AG09309 (cell line): ENCODE measurements around the gene RECQL5.
A peak's percentile ranks its signal among the peaks of the same experiment; 100 is the strongest.
"Not testable (repeated sequence)": the region's sequence is repeated elsewhere in the genome, so short reads cannot be mapped to it uniquely, and the experiment has no call there.

Experiments used
- DNase-seq: peaks from one replicate; pipeline ENCODE4 v3.0.0-alpha.2; 2010; ENCODE audit warnings: low read depth
- H3K4me3 ChIP-seq: 2 replicates; pipeline ENCODE4 v1.5.1; 2011; ENCODE audit warnings: mild to moderate bottlenecking, low read depth, low read length, moderate library complexity; ENCODE audit not compliant: control insufficient read depth
- CTCF ChIP-seq: IDR thresholded peaks from 2 replicates; pipeline ENCODE4 v1.5.1; 2011; ENCODE audit warnings: mild to moderate bottlenecking, low read depth, low read length, inconsistent platforms; ENCODE audit not compliant: insufficient read depth, control insufficient read depth; ENCODE audit errors: missing control alignments

RECQL5 gene

GRCh38 chr17:75601057-75601987, 65.6 kb downstream of the RECQL5 start:
- peak; percentile 70 for TF ChIP-seq CTCF
- H3K4me3 ChIP-seq, result no peak overlapping the region
- DNase-seq, result no peak

- no peak overlapping the region for H3K4me3 ChIP-seq
- DNase-seq, result no peak
- TF ChIP-seq CTCF, result no peak
Measured at GRCh38 chr17:75596320-75597087, 70.5 kb downstream of the RECQL5 start.

GRCh38 chr17:75595920-75596313, 71.0 kb downstream of the RECQL5 start:
- DNase-seq, result no peak
- TF ChIP-seq CTCF, result no peak
- no peak overlapping the region for H3K4me3 ChIP-seq

- DNase-seq, result no peak
- TF ChIP-seq CTCF, result no peak
- H3K4me3 ChIP-seq, result no peak overlapping the region
Measured at GRCh38 chr17:75595284-75595919, 71.6 kb downstream of the RECQL5 start.

- H3K4me3 ChIP-seq, result no peak overlapping the region
- no peak for TF ChIP-seq CTCF
- no peak for DNase-seq
Measured at GRCh38 chr17:75594499-75595283, 72.3 kb downstream of the RECQL5 start.

- H3K4me3 ChIP-seq, DNase-seq: not testable (repeated sequence)
Measured at GRCh38 chr17:75593430-75593829, 73.5 kb downstream of the RECQL5 start.
